K562 (cell line): Measurements from ENCODE around the gene CEBPB. TPM values are rescaled to one million over a fixed set of nuclear protein-coding genes. Genes with fewer than 3 reads are reported as not detected.

Experiments used
- ATAC-seq: fragments of 200-7000 bp; cut with Tn5 transposase; 3 replicates; pipeline ENCODE4 v1.9.1; 2020; ENCODE audit warnings: moderate library complexity
- BruUV-seq: library from RNA; stranded (reverse); fragments of 400-500 nt; replicated peaks from 2 replicates; lab custom pipeline; 2021; lab: Mats Ljungman, UMichigan
- CTCF ChIA-PET: fragments of 300-600 bp; formaldehyde crosslinking; extraction: SDS; loops from one replicate; lab custom pipeline; 2021; ENCODE audit warnings: low intra/inter-chr PET ratio; lab: Yijun Ruan, JAX
- POLR2A ChIA-PET: fragments of 300-600, 350-650 bp; sonication (Branson Sonifier 250); formaldehyde crosslinking; extraction: SDS; loops from one replicate; lab custom pipeline; 2021; ENCODE audit warnings: antibody characterized with exemption, inconsistent platforms; lab: Yijun Ruan, JAX
- DNase-seq, 4 experiments: peaks; one replicate each; pipeline versions ENCODE4 v3.0.0 to v3.0.0-alpha.2; 2011 to 2018; ENCODE audit warnings: low spot score in 3 of 4, mixed read lengths in 3 of 4; ENCODE audit errors: extremely low read depth in 1 of 4
- FAIRE-seq: peaks from 2 replicates; lab custom pipeline; 2011; peaks lifted over from hg19 to GRCh38; lab: Jason Lieb, UNC
- H2AFZ ChIP-seq: 2 replicates; pipeline ENCODE4 v1.6.0; 2011; ENCODE audit warnings: low read depth, low read length, control low read depth, inconsistent platforms
- H3K27ac ChIP-seq: fragments of 200-600 bp; 3 replicates; pipeline ENCODE4 v1.8.0; 2011; ENCODE audit warnings: low read depth, mild to moderate bottlenecking, control low read depth, inconsistent platforms, low read length, moderate library complexity, mixed read lengths; ENCODE audit errors: extremely low read depth
- H3K27me3 ChIP-seq, 2 experiments: fragments of 300-600 bp in 1 of 2; 2 replicates in 1 of 2; 3 replicates in 1 of 2; pipeline versions ENCODE4 v1.6.0 to v1.8.0; 2011; ENCODE audit warnings: inconsistent platforms in 2 of 2, low read length in 2 of 2, mild to moderate bottlenecking in 1 of 2, mixed read lengths in 1 of 2, moderate library complexity in 1 of 2; ENCODE audit not compliant: control insufficient read depth in 2 of 2, insufficient read depth in 2 of 2
- H3K36me3 ChIP-seq: fragments of 300-600 bp; 3 replicates; pipeline ENCODE4 v1.8.0; 2011; ENCODE audit warnings: mild to moderate bottlenecking, low read length, inconsistent platforms; ENCODE audit not compliant: control insufficient read depth, insufficient read depth
- H3K4me1 ChIP-seq, 2 experiments: fragments of 200-600 bp in 1 of 2; replicated peaks in 1 of 2; 2 replicates in 1 of 2; 3 replicates in 1 of 2; pipeline versions ENCODE4 v1.5.1 to v1.8.0; 2011; ENCODE audit warnings: inconsistent platforms in 2 of 2, low read length in 2 of 2, mild to moderate bottlenecking in 1 of 2, mixed read lengths in 1 of 2, moderate library complexity in 1 of 2; ENCODE audit not compliant: control insufficient read depth in 2 of 2, insufficient read depth in 2 of 2
- H3K4me2 ChIP-seq: 2 replicates; pipeline ENCODE4 v1.6.1; 2011; ENCODE audit warnings: low read length, control low read depth, inconsistent platforms, mixed read lengths; ENCODE audit not compliant: insufficient read depth
- H3K4me3 ChIP-seq: fragments of 200-600 bp; sonication (generic), shearing (Covaris generic); 2 replicates; pipeline ENCODE4 v1.5.1; 2016; ENCODE audit warnings: control low read depth, inconsistent platforms
- H3K79me2 ChIP-seq: fragments of 200-600 bp; 3 replicates; pipeline ENCODE4 v1.8.0; 2011; ENCODE audit warnings: low read length, inconsistent platforms; ENCODE audit not compliant: control insufficient read depth, insufficient read depth
- H3K9ac ChIP-seq, 2 experiments: 2 replicates each; pipeline versions ENCODE4 v1.6.0 to v1.6.1; 2011; ENCODE audit warnings: low read depth in 2 of 2, low read length in 2 of 2, control low read depth in 1 of 2, inconsistent platforms in 1 of 2, mild to moderate bottlenecking in 1 of 2, mixed read lengths in 1 of 2; ENCODE audit not compliant: insufficient read depth in 1 of 2
- H3K9me1 ChIP-seq: one replicate; pipeline ENCODE4 v1.6.0; 2011; ENCODE audit warnings: inconsistent platforms, mild to moderate bottlenecking, low read length, moderate library complexity; ENCODE audit not compliant: control insufficient read depth, insufficient read depth
- H3K9me3 ChIP-seq: replicated peaks from 2 replicates; pipeline ENCODE4 v1.5.1; 2011; ENCODE audit warnings: low read depth, low read length, inconsistent platforms; ENCODE audit not compliant: control insufficient read depth, insufficient read depth
- H4K20me1 ChIP-seq: replicated peaks from 2 replicates; pipeline ENCODE4 v1.6.1; 2011; ENCODE audit warnings: low read length, inconsistent platforms, mixed read lengths; ENCODE audit not compliant: control insufficient read depth, insufficient read depth
- CBX3 ChIP-seq, 2 experiments: IDR thresholded peaks; 1 replicate in 1 of 2; 2 replicates in 1 of 2; pipeline ENCODE4 v1.6.1; 2012; ENCODE audit warnings: inconsistent platforms in 2 of 2, low read length in 2 of 2, borderline replicate concordance in 1 of 2, control low read depth in 1 of 2
- CREBBP ChIP-seq: IDR thresholded peaks from one replicate; pipeline ENCODE4 v1.6.1; 2012; ENCODE audit warnings: low read depth, mild to moderate bottlenecking, control low read depth, inconsistent platforms, low read length
- DACH1 ChIP-seq: fragments of 450-650 bp; IDR thresholded peaks from 2 replicates; pipeline ENCODE4 v1.6.1; 2018; ENCODE audit not compliant: partially characterized antibody
- HMGN3 ChIP-seq: IDR thresholded peaks from 2 replicates; pipeline ENCODE4 v1.6.1; 2011; ENCODE audit warnings: borderline replicate concordance, low read depth, mild to moderate bottlenecking, mixed read lengths, low read length; ENCODE audit not compliant: insufficient read length; ENCODE audit errors: extremely low read depth
- L3MBTL2 ChIP-seq: fragments of 450-650 bp; IDR thresholded peaks from 2 replicates; pipeline ENCODE4 v1.6.1; 2016; ENCODE audit warnings: mild to moderate bottlenecking, moderate library complexity
- SP2 ChIP-seq: IDR thresholded peaks from 2 replicates; pipeline ENCODE4 v1.6.1; 2011; ENCODE audit warnings: mild to moderate bottlenecking, low read depth, low read length, moderate library complexity; ENCODE audit not compliant: poor library complexity, severe bottlenecking; ENCODE audit errors: extremely low read depth
- SPI1 ChIP-seq: IDR thresholded peaks from 2 replicates; pipeline ENCODE4 v1.6.1; 2011; ENCODE audit warnings: low read depth, low read length, control low read depth, borderline replicate concordance
- TRIM24 ChIP-seq, 2 experiments: fragments of 450-650 bp; IDR thresholded peaks; 2 replicates each; pipeline ENCODE4 v1.6.1; 2016
- ZNF830 ChIP-seq: fragments of 250-450 bp; sonication (Bioruptor Pico); IDR thresholded peaks from 2 replicates; pipeline ENCODE4 v1.5.0; 2021; ENCODE audit warnings: mild to moderate bottlenecking
- WGBS: fragments of 100-300 bp; shearing (Covaris generic); methylation state at CpG from one replicate; pipeline ENCODE4 v1.1.6; 2016; ENCODE audit warnings: low coverage, mixed read lengths; ENCODE audit not compliant: insufficient coverage; ENCODE audit errors: missing lambda C conversion rate; 5-methylcytosine and 5-hydroxymethylcytosine counted together
- in situ Hi-C: fragments of 300-500 bp; cut with MboI; formaldehyde crosslinking; loops from 4 replicates; pipeline ENCODE4 v1.15.0; 2018; ENCODE audit warnings: inconsistent platforms, mixed read lengths
- intact Hi-C: fragments of 100-400 bp; cut with micrococcal nuclease; formaldehyde crosslinking; loops from 2 replicates; pipeline ENCODE4 v1.14.2; 2022
- polyA plus RNA-seq, 8 experiments: library from polyadenylated mRNA; depleted of rRNA in 4 of 8; stranded (reverse) in 5 of 8; unstranded in 3 of 8; fragments of >200 nt; fragmentation: Nextera tagmentation in 2 of 8; fragmentation: Illumina TruSeq in 1 of 8; extraction: Ambion mirVana in 2 of 8; extraction: Trizol in 1 of 8; gene quantifications; 2 replicates each; pipeline versions ENCODE4 v1.2.1 to v1.2.3, GENCODE V29; 2011 to 2014; ENCODE audit warnings: inconsistent platforms in 1 of 8, missing spikeins in 1 of 8
- total RNA-seq, 7 experiments: library from RNA; depleted of rRNA in 6 of 7; stranded (reverse); fragments of >200 nt in 6 of 7; fragmentation: Illumina TruSeq in 2 of 7; extraction: Trizol in 2 of 7; gene quantifications; 2 replicates each; pipeline versions ENCODE4 v1.2.1 to v1.2.3, GENCODE V29; 2011 to 2021; ENCODE audit warnings: low replicate concordance in 1 of 7
- TF ChIP-seq, protein P1 (sequence below): sonication (generic); formaldehyde crosslinking; IDR thresholded peaks from 2 replicates; pipeline ENCODE4 v1.8.0; 2022; ENCODE audit warnings: missing genetic modification reagents, mild to moderate bottlenecking, borderline replicate concordance
- TF ChIP-seq, protein P2 (sequence below), 3 experiments: IDR thresholded peaks in 2 of 3; conservative IDR thresholded peaks in 1 of 3; 2 replicates each; pipeline ENCODE4 v1.5.1; 2011 to 2012; ENCODE audit warnings: low read length in 3 of 3, mild to moderate bottlenecking in 3 of 3, control low read depth in 2 of 3, improper control_type of control experiment in 1 of 3, inconsistent platforms in 1 of 3, low read depth in 1 of 3, mixed read lengths in 1 of 3, moderate library complexity in 1 of 3; ENCODE audit not compliant: insufficient read depth in 2 of 3
- TF ChIP-seq, protein P3 (sequence below): sonication (generic); formaldehyde crosslinking; IDR thresholded peaks from 2 replicates; pipeline ENCODE4 v1.8.0; 2022; ENCODE audit warnings: missing genetic modification reagents, mild to moderate bottlenecking, moderate library complexity, borderline replicate concordance

CEBPB gene
- total and polyA plus RNA-seq, 9 of the 15 experiments (the other 6 are each of a cell fraction or from before 2014, with no cell fraction given) = 1.2 to 72.6 (median 7.8) TPM

GRCh38 chr20:50224531-50225255, 34.1 kb downstream of the CEBPB start:
- Histone ChIP-seq H3K9me1 (no peaks in the 10 kb centered on the region), H3K27ac (no peak overlapping the region), H3K4me3 (no peak overlapping the region), H4K20me1 (no peaks in the 10 kb centered on the region), H3K9ac (no peak overlapping the region), H3K4me1 (peaks cover 4 to 10% of the 10 kb centered on the region in 2 experiments; a peak in 3 of 5 replicates), H2AFZ (peak overlapping the region; percentile 48; the same call in 1 of the 2 replicates), H3K9me3 (no peaks in the 10 kb centered on the region), H3K79me2 (no peaks in the 10 kb centered on the region), H3K4me2 (no peak overlapping the region), H3K36me3 (no peaks in the 10 kb centered on the region), H3K27me3 (no peaks in the 10 kb centered on the region)
- in situ Hi-C loops = no loop called here
- FAIRE-seq = no peak
- intact Hi-C loops = no loop called here
- ATAC-seq = peak; percentile 74
- WGBS = 17% methylated on average over 10 of the region's 10 CpGs
- ChIA-PET POLR2A (interaction anchor here (0.6 to 1.7 kb wide), 5 partner anchors 12 to 275 kb away, joined by 3 to 6 read pairs (median 3); no protein-coding TSS in a partner anchor), CTCF (no interaction called here)
- DNase-seq = peak in 3 of 4 experiments; percentile 31 to 39 (median 35)
- BruUV-seq = no TSS peak
- TF ChIP-seq ZNF830 (CRISPR knock-in tag) (no peak), CBX3 (IDR thresholded peaks at IDR 0.05; ENCODE audit: borderline replicate concordance in 1 of 2, low read length in 2 of 2) (no peak), HMGN3 (no peak), DACH1 (peak; percentile 18), L3MBTL2 (no peak), TRIM24 (IDR thresholded peaks at IDR 0.05) (no peak), CREBBP (no peak), SPI1 (peak; percentile 31; the same call in 1 of the 2 replicates), SP2 (peak; percentile 28)
- TF ChIP-seq, protein P1, sequence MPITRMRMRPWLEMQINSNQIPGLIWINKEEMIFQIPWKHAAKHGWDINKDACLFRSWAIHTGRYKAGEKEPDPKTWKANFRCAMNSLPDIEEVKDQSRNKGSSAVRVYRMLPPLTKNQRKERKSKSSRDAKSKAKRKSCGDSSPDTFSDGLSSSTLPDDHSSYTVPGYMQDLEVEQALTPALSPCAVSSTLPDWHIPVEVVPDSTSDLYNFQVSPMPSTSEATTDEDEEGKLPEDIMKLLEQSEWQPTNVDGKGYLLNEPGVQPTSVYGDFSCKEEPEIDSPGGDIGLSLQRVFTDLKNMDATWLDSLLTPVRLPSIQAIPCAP (CRISPR knock-in tag) = no peak
- TF ChIP-seq, protein P2, sequence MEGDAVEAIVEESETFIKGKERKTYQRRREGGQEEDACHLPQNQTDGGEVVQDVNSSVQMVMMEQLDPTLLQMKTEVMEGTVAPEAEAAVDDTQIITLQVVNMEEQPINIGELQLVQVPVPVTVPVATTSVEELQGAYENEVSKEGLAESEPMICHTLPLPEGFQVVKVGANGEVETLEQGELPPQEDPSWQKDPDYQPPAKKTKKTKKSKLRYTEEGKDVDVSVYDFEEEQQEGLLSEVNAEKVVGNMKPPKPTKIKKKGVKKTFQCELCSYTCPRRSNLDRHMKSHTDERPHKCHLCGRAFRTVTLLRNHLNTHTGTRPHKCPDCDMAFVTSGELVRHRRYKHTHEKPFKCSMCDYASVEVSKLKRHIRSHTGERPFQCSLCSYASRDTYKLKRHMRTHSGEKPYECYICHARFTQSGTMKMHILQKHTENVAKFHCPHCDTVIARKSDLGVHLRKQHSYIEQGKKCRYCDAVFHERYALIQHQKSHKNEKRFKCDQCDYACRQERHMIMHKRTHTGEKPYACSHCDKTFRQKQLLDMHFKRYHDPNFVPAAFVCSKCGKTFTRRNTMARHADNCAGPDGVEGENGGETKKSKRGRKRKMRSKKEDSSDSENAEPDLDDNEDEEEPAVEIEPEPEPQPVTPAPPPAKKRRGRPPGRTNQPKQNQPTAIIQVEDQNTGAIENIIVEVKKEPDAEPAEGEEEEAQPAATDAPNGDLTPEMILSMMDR (IDR thresholded peaks at IDR 0.05 in 2 of 3, conservative IDR thresholded peaks at IDR 0.05 in 1 of 3; ENCODE audit: insufficient read depth in 2 of 3, low read depth in 1 of 3, low read length in 3 of 3) = peak; percentile 14 to 50 (median 35); a peak in 3 of 6 replicates
- TF ChIP-seq, protein P3, sequence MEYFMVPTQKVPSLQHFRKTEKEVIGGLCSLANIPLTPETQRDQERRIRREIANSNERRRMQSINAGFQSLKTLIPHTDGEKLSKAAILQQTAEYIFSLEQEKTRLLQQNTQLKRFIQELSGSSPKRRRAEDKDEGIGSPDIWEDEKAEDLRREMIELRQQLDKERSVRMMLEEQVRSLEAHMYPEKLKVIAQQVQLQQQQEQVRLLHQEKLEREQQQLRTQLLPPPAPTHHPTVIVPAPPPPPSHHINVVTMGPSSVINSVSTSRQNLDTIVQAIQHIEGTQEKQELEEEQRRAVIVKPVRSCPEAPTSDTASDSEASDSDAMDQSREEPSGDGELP (CRISPR knock-in tag) = peak; percentile 53; the same call in 1 of the 2 replicates
